Fibroblast of peridontal ligament (primary cell): ENCODE results near the gene PLPP7.
"Not testable (repeated sequence)": the region's sequence is repeated elsewhere in the genome, so short reads cannot be mapped to it uniquely, and the experiment has no call there.

Source experiments
- DNase-seq: peaks from one replicate; pipeline ENCODE4 v3.0.0-alpha.2; 2010; ENCODE audit errors: extremely low read depth

PLPP7 gene

GRCh38 chr9:131266266-131267229 is 23.0 kb upstream of the PLPP7 start:
- DNase-seq: no peak

- DNase-seq: no peak
Observed at GRCh38 chr9:131270171-131271015, 19.1 kb upstream of the PLPP7 start.

GRCh38 chr9:131271016-131271273 is 18.6 kb upstream of the PLPP7 start:
- not testable (repeated sequence) for DNase-seq

- no peak for DNase-seq
Observed at GRCh38 chr9:131271506-131271931, 18.0 kb upstream of the PLPP7 start.

- no peak for DNase-seq
Observed at GRCh38 chr9:131272212-131272611, 17.3 kb upstream of the PLPP7 start.

GRCh38 chr9:131273146-131273855 is 16.2 kb upstream of the PLPP7 start:
- DNase-seq: no peak

GRCh38 chr9:131273856-131274673 is 15.5 kb upstream of the PLPP7 start:
- no peak for DNase-seq

GRCh38 chr9:131274674-131275331 is 14.7 kb upstream of the PLPP7 start:
- DNase-seq: no peak

- DNase-seq: no peak
Observed at GRCh38 chr9:131275332-131276093, 14.0 kb upstream of the PLPP7 start.

GRCh38 chr9:131276094-131276888 is 13.2 kb upstream of the PLPP7 start, which contains the start of gene FAM78A:
TSS of gene FAM78A (minus strand) at chr9:131276510. CDS start at chr9:131276179, 331 bp downstream.
- no peak for DNase-seq

- DNase-seq: no peak
Observed at GRCh38 chr9:131276891-131277286, 12.6 kb upstream of the PLPP7 start.

GRCh38 chr9:131277287-131277909 is 12.1 kb upstream of the PLPP7 start:
- DNase-seq: no peak

- DNase-seq: peak; percentile 72
Observed at GRCh38 chr9:131277910-131278701, 11.4 kb upstream of the PLPP7 start.

GRCh38 chr9:131278702-131279111 is 10.8 kb upstream of the PLPP7 start:
- no peak for DNase-seq

GRCh38 chr9:131279196-131279862 is 10.2 kb upstream of the PLPP7 start:
- no peak for DNase-seq

GRCh38 chr9:131279863-131280570 is 9.5 kb upstream of the PLPP7 start:
- no peak for DNase-seq

GRCh38 chr9:131280660-131281059 is 8.9 kb upstream of the PLPP7 start:
- DNase-seq: no peak
